Peyer's patch (tissue), 4 donors: ENCODE measurements around the gene CCR6. TPM values are rescaled to one million over a fixed set of nuclear protein-coding genes. Genes with fewer than 3 reads are reported as not detected.
A peak's percentile ranks its signal among the peaks of the same experiment; 100 is the strongest.

Experiments used
- DNase-seq, 3 donors: peaks; one replicate each; pipeline ENCODE4 v3.0.0-alpha.2; 2017 to 2019
- H3K27ac ChIP-seq, 4 donors: fragments of 200-600 bp; sonication (generic); one replicate each; pipeline ENCODE4 v1.5.1; 2016 to 2019
- H3K27me3 ChIP-seq, 2 donors: fragments of 200-600 bp; sonication (generic); one replicate each; pipeline ENCODE4 v1.5.1; 2019
- H3K36me3 ChIP-seq, 3 donors: fragments of 200-600 bp; sonication (generic); one replicate each; pipeline ENCODE4 v1.5.1; 2016 to 2019
- H3K4me1 ChIP-seq, 4 donors: fragments of 200-600 bp; sonication (generic); one replicate each; pipeline ENCODE4 v1.5.1; 2016 to 2019
- H3K4me3 ChIP-seq, 4 donors: fragments of 200-600 bp; sonication (generic); 1 replicate in 3 of 4; 2 replicates in 1 of 4; pipeline ENCODE4 v1.5.1; 2016 to 2019; ENCODE audit warnings: mild to moderate bottlenecking in 1 of 4
- H3K9me3 ChIP-seq, 4 donors: fragments of 200-600 bp; sonication (generic); one replicate each; pipeline ENCODE4 v1.5.1; 2016 to 2019; ENCODE audit warnings: mild to moderate bottlenecking in 1 of 4
- CTCF ChIP-seq, 6 experiments: fragments of 450-650 bp in 4 of 6; fragments of 200-600 bp in 2 of 6; sonication (generic) in 1 of 6; IDR thresholded peaks; one replicate each; pipeline ENCODE4 v1.5.1; 2017 to 2019; ENCODE audit warnings: antibody characterized with exemption in 6 of 6, mild to moderate bottlenecking in 3 of 6, moderate library complexity in 1 of 6
- POLR2A ChIP-seq, 2 donors: fragments of 450-650 bp; IDR thresholded peaks; one replicate each; pipeline ENCODE4 v1.5.1; 2017; ENCODE audit warnings: antibody characterized with exemption in 2 of 2, mild to moderate bottlenecking in 2 of 2, moderate library complexity in 2 of 2
- total RNA-seq, 4 donors: library from RNA; depleted of rRNA; stranded (reverse); fragments of >200 nt; gene quantifications; one replicate each; pipeline ENCODE4 v1.1.0, GENCODE V29; 2016

The CCR6 gene
- total RNA-seq, result 1 to 10 TPM in 1 of 4 donors, under 1 TPM in 1, not detected in 2; 0.67 to 5.0 TPM

GRCh38 chr6:167122827-167123657 lies at the start of gene CCR6:
CCR6 (plus strand) TSS chr6:167123096; CDS start chr6:167136135, 13,039 bp downstream.
- Histone ChIP-seq H3K4me3 (peak within 1 kb of the TSS; percentile 14 to 42 (median 30)), H3K27me3 (no peaks in the 10 kb centered on the region), H3K4me1 (peaks cover 0 to 18% (median 15%) of the 10 kb centered on the region in 4 donors), H3K36me3 (no peaks in the 10 kb centered on the region), H3K9me3 (no peaks in the 10 kb centered on the region), H3K27ac (peak within 1 kb of the TSS; percentile 47 to 87 (median 68))
- no peak for DNase-seq
- TF ChIP-seq CTCF (IDR thresholded peaks at IDR 0.05) (no peak), POLR2A (IDR thresholded peaks at IDR 0.05) (no peak)

DNA sequence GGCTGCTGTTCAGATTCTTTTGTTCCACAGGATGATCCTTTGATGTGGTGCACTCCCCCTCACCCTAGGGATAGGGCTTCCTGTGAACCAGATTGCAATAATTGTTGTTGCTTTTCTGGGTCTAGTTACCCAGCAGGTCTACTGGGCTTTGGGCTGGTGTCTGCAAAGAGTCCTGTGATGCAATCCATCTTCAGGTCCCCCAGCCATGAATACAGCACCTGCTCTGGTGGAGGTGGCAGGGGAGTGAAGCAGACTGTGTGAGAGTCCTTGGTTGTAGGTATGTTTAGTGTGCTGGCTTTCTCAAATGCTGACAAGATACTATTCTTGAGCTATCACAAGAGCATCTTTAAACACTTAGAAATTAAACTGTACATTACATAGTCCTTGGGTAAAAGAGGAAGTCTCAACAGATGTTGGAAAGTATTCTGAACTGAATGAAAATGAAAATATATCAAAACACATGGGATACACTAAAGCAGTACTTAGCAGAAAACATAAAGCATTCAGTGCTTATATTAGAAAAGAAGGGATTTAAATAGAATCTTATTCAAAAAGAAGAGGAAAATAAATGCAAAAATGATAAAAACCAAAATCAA lies 49.1 kb upstream of the CCR6 start:
- Histone ChIP-seq H3K36me3 (no peaks in the 10 kb centered on the region), H3K4me3 (no peak overlapping the region), H3K9me3 (peaks cover 0 to 5% (median 0%) of the 10 kb centered on the region in 4 donors), H3K27me3 (no peaks in the 10 kb centered on the region), H3K27ac (no peak overlapping the region), H3K4me1 (no peaks in the 10 kb centered on the region)
- TF ChIP-seq CTCF (IDR thresholded peaks at IDR 0.05) (no peak), POLR2A (IDR thresholded peaks at IDR 0.05) (no peak)
- DNase-seq, result no peak

GRCh38 chr6:167077241-167077932 lies 45.5 kb upstream of the CCR6 start:
- no peak overlapping the region for H3K4me3 ChIP-seq
- TF ChIP-seq POLR2A (IDR thresholded peaks at IDR 0.05), result no peak
- TF ChIP-seq CTCF (IDR thresholded peaks at IDR 0.05), result no peak
- H3K27me3 ChIP-seq, result no peaks in the 10 kb centered on the region
- no peak overlapping the region for H3K27ac ChIP-seq
- H3K9me3 ChIP-seq, result peaks cover 0 to 5% (median 0%) of the 10 kb centered on the region in 4 donors
- peaks cover 0 to 4% (median 0%) of the 10 kb centered on the region in 4 donors for H3K4me1 ChIP-seq
- no peaks in the 10 kb centered on the region for H3K36me3 ChIP-seq
- no peak for DNase-seq

GRCh38 chr6:167078745-167079144 lies 44.2 kb upstream of the CCR6 start:
- no peak overlapping the region for H3K27ac ChIP-seq
- no peaks in the 10 kb centered on the region for H3K36me3 ChIP-seq
- TF ChIP-seq CTCF (IDR thresholded peaks at IDR 0.05) (no peak), POLR2A (IDR thresholded peaks at IDR 0.05) (no peak)
- H3K9me3 ChIP-seq, result no peaks in the 10 kb centered on the region
- DNase-seq, result no peak
- no peak overlapping the region for H3K4me3 ChIP-seq
- H3K27me3 ChIP-seq, result no peaks in the 10 kb centered on the region
- peaks cover 0 to 4% (median 0%) of the 10 kb centered on the region in 4 donors for H3K4me1 ChIP-seq

GRCh38 chr6:167079853-167080297 lies 43.0 kb upstream of the CCR6 start:
- DNase-seq, result peak in 2 of 3 donors; percentile 81 to 88
- no peak overlapping the region for H3K4me3 ChIP-seq
- H3K36me3 ChIP-seq, result no peaks in the 10 kb centered on the region
- no peaks in the 10 kb centered on the region for H3K9me3 ChIP-seq
- no peaks in the 10 kb centered on the region for H3K27me3 ChIP-seq
- peaks cover 0 to 4% (median 0%) of the 10 kb centered on the region in 4 donors for H3K4me1 ChIP-seq
- TF ChIP-seq POLR2A (IDR thresholded peaks at IDR 0.05) (no peak), CTCF (IDR thresholded peaks at IDR 0.05) (peak in 4 of 6 experiments; percentile 5 to 51 (median 40))
- peak overlapping the region in 2 of 4 donors; percentile 68 to 80 for H3K27ac ChIP-seq
